Endothelial cell (in vitro differentiated cells): ENCODE measurements around the gene SLC6A9. TPM values are rescaled to one million over a fixed set of nuclear protein-coding genes. Genes with fewer than 3 reads are reported as not detected.

Experiments
- DNase-seq: peaks from one replicate; pipeline ENCODE4 v3.0.0; 2021; ENCODE audit warnings: low spot score
- H3K27ac Mint-ChIP-seq: one replicate; pipeline ENCODE4 v1.8.0; 2021; ENCODE audit warnings: mixed read lengths, inconsistent platforms; ENCODE audit not compliant: unreplicated experiment
- H3K27me3 Mint-ChIP-seq: one replicate; pipeline ENCODE4 v1.8.0; 2021; ENCODE audit warnings: mild to moderate bottlenecking, moderate library complexity, mixed read lengths, inconsistent platforms; ENCODE audit not compliant: unreplicated experiment
- H3K36me3 Mint-ChIP-seq: one replicate; pipeline ENCODE4 v1.8.0; 2021; ENCODE audit warnings: mild to moderate bottlenecking, low read depth, mixed read lengths, inconsistent platforms; ENCODE audit not compliant: unreplicated experiment
- H3K4me1 Mint-ChIP-seq: one replicate; pipeline ENCODE4 v1.8.0; 2021; ENCODE audit warnings: mild to moderate bottlenecking, mixed read lengths, inconsistent platforms; ENCODE audit not compliant: unreplicated experiment
- H3K4me3 Mint-ChIP-seq: one replicate; pipeline ENCODE4 v1.8.0; 2021; ENCODE audit warnings: mild to moderate bottlenecking, mixed read lengths, inconsistent platforms; ENCODE audit not compliant: unreplicated experiment
- H3K9me3 Mint-ChIP-seq: one replicate; pipeline ENCODE4 v1.8.0; 2021; ENCODE audit warnings: mixed read lengths, inconsistent platforms; ENCODE audit not compliant: unreplicated experiment
- CTCF ChIP-seq: fragments of 200-600 bp; sonication (generic); IDR thresholded peaks from one replicate; pipeline ENCODE4 v1.5.0; 2021; ENCODE audit warnings: antibody characterized with exemption; ENCODE audit not compliant: unreplicated experiment
- total RNA-seq: library from RNA; stranded (reverse); fragmentation: NEBNext Ultra II Directional; extraction: Animal tissue kit (Norgen Biotek cat#: 25700); gene quantifications from one replicate; pipeline ENCODE4 v1.2.1, GENCODE V29; 2021; ENCODE audit not compliant: unreplicated experiment

The SLC6A9 gene
- total RNA-seq, 1 donor from 2014 or later, result 2.8 TPM

DNA sequence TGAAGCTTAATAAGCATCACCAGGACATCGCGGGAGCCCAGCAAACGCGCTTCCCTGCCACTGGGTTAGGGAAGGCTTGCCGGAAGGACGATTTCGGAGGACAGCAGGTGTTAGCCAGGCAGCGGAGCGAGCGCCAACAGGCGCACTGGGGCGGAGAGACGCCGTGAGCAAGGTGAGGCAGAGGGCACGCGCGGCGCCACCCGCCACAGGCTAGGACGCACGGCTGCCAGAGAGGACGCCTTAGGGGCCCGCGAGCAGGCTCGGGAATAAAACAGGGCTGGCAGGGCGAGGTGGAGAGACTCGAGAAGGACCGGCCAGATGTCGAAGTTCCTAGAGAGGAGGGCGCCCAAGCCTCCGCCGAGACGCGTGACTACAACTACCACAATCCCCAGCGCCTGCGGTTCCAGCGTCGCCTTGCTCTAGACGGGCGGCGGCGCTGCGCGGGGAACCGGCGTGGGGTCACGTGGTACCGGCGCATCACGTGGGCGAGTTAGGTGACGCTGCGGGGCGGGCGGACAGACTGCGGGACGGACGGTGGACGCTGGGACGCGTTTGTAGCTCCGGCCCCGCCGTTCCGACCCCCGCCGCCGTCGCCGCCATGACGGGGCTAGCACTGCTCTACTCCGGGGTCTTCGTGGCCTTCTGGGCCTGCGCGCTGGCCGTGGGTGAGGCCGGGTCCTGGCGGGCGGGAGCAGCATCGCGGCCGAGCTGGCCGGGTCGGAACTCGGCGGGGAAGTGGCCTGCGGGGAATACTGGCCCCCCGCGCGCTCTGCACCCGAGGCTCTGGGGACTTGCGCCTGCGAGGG lies 56.6 kb downstream of the SLC6A9 start, which contains the start of gene ATP6V0B:
Gene ATP6V0B (plus strand): TSS at position 518 of the 806 bp plus-strand sequence. CDS start 81 bp downstream, at position 599.
- no peaks in the 10 kb centered on the region for H3K9me3 Mint-ChIP-seq
- peak within 1 kb of the TSS; percentile 95 for H3K4me3 Mint-ChIP-seq
- H3K27me3 Mint-ChIP-seq, result peaks cover 24% of the 10 kb centered on the region
- H3K36me3 Mint-ChIP-seq, result peaks cover 22% of the 10 kb centered on the region
- peak; percentile 90 for DNase-seq
- TF ChIP-seq CTCF, result no peak
- peaks cover 40% of the 10 kb centered on the region for H3K4me1 Mint-ChIP-seq
- H3K27ac Mint-ChIP-seq, result peak within 1 kb of the TSS; percentile 34

DNA sequence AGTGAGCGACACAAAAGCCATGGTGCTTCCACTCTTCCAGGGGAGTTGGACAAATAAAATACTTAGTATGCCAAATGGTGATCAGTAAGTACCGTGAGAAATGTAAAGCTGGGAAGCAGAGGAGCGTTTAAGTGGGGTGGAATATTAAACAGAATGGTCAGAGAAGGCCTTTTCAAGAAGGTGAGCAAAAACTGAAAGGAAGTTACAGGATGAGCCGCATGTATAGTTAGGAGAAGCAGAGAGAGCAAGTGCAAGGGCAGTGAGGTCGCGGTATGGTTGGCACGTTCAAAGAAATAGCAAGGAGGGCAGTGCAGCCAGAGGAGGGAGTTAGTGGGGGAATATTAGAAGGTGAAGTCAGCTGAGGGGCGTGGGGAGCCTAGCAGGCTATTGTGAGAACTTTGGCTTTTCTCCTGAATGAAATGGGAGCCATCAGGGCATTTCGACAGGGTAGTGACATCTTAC lies 57.2 kb downstream of the SLC6A9 start:
- Mint-ChIP-seq H3K27me3 (peaks cover 24% of the 10 kb centered on the region), H3K27ac (peak overlapping the region; percentile 34), H3K9me3 (no peaks in the 10 kb centered on the region), H3K4me3 (peak overlapping the region; percentile 95), H3K36me3 (peaks cover 22% of the 10 kb centered on the region), H3K4me1 (peaks cover 40% of the 10 kb centered on the region)
- DNase-seq, result no peak
- no peak for TF ChIP-seq CTCF

- Mint-ChIP-seq H3K36me3 (peaks cover 19% of the 10 kb centered on the region), H3K27me3 (peaks cover 16% of the 10 kb centered on the region), H3K27ac (no peak overlapping the region), H3K4me3 (no peak overlapping the region), H3K4me1 (peaks cover 27% of the 10 kb centered on the region), H3K9me3 (no peaks in the 10 kb centered on the region)
- DNase-seq, result no peak
- no peak for TF ChIP-seq CTCF
These were observed 59.8 kb downstream of the SLC6A9 start for GRCh38 chr1:43971336-43971980.

DNA sequence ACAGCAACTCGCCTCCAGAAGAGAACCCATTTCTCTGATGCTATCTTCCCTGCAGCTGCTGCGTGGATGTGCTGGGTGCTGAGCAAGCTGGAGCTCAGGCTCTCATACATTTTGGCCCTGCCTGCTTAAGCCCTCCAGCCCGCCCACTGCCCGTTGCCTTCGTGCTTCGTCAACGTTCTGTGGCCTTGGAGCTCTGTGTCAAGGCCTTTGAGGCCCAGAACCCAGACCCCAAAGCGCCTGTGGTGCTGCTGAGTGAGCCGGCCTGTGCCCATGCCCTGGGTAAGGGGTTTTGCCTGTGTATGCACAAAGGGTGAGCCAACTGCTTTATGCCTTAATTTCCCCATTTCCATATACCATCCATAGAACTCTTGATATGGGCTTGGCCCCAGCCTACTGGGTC lies 60.4 kb downstream of the SLC6A9 start:
- no peak for DNase-seq
- Mint-ChIP-seq H3K9me3 (no peaks in the 10 kb centered on the region), H3K36me3 (peaks cover 16% of the 10 kb centered on the region), H3K27ac (no peak overlapping the region), H3K27me3 (peaks cover 12% of the 10 kb centered on the region), H3K4me3 (peak overlapping the region; percentile 96), H3K4me1 (peaks cover 22% of the 10 kb centered on the region)
- TF ChIP-seq CTCF, result no peak

- H3K27me3 Mint-ChIP-seq, result peaks cover 9% of the 10 kb centered on the region
- DNase-seq, result no peak
- H3K9me3 Mint-ChIP-seq, result no peaks in the 10 kb centered on the region
- H3K4me3 Mint-ChIP-seq, result peak overlapping the region; percentile 96
- no peak overlapping the region for H3K27ac Mint-ChIP-seq
- H3K36me3 Mint-ChIP-seq, result peaks cover 16% of the 10 kb centered on the region
- no peak for TF ChIP-seq CTCF
- peaks cover 19% of the 10 kb centered on the region for H3K4me1 Mint-ChIP-seq
These were observed 60.8 kb downstream of the SLC6A9 start for GRCh38 chr1:43970502-43970901.
